Neural progenitor cell (in vitro differentiated cells): ENCODE measurements around the gene MUSTN1.

ENCODE experiments used
- CTCF ChIP-seq: fragments of 200-600 bp; sonication (generic); IDR thresholded peaks from 2 replicates; pipeline ENCODE4 v1.5.1; 2017; ENCODE audit warnings: antibody characterized with exemption, mild to moderate bottlenecking
- EZH2 ChIP-seq: fragments of 200-600 bp; sonication (generic); IDR thresholded peaks from 2 replicates; pipeline ENCODE4 v1.6.1; 2017; ENCODE audit warnings: antibody characterized with exemption, mild to moderate bottlenecking, moderate library complexity

DNA sequence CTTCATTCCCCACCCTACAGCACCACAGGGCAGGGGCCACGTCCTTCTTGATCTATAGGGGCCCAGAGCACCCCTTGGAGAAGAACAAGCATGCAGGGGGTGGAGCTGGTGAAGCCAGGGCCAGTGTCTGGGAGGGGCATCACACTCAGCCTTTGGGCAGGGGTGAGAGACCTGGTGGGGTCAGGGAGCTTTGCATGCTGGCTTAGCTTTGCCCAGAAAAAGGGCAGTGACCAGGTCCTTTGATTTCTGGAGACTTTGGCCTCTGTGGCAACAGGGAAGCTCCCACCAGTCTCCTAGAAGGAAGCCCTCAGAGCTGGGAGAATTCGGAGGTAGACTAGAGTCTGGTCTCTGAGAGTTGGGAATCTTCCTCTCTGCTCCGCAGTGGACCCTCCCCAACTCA, 5.3 kb downstream of the MUSTN1 start:
- TF ChIP-seq CTCF = no peak
- TF ChIP-seq EZH2 = no peak
